CD14-positive monocyte (primary cell): Measurements from ENCODE around the gene GCKR. TPM values are rescaled to one million over a fixed set of nuclear protein-coding genes. Genes with fewer than 3 reads are reported as not detected.

ENCODE experiments used
- DNase-seq, 3 donors: peaks; one replicate each; pipeline ENCODE4 v3.0.0-alpha.2; 2011 to 2022
- H2AFZ ChIP-seq: 2 replicates; pipeline ENCODE4 v1.6.0; 2012; ENCODE audit warnings: mild to moderate bottlenecking, low read depth, low read length, inconsistent platforms; ENCODE audit not compliant: insufficient read depth, poor library complexity, severe bottlenecking
- H3K27ac ChIP-seq, 2 donors: 1 replicate in 1 of 2; 2 replicates in 1 of 2; pipeline ENCODE4 v1.5.1; 2012 to 2013; ENCODE audit warnings: low read length in 2 of 2, control low read depth in 1 of 2, inconsistent platforms in 1 of 2, low read depth in 1 of 2, mild to moderate bottlenecking in 1 of 2
- H3K27me3 ChIP-seq, 2 donors: one replicate each; pipeline versions ENCODE4 v1.6.0 to v1.6.1; 2011 to 2013; ENCODE audit warnings: low read length in 2 of 2; ENCODE audit not compliant: control insufficient read depth in 2 of 2, insufficient read depth in 2 of 2
- H3K36me3 ChIP-seq, 2 donors: replicated peaks in 1 of 2; 1 replicate in 1 of 2; 2 replicates in 1 of 2; pipeline versions ENCODE4 v1.5.1 to v1.6.1; 2012 to 2013; ENCODE audit warnings: low read length in 2 of 2, control low read depth in 1 of 2, inconsistent platforms in 1 of 2, mild to moderate bottlenecking in 1 of 2; ENCODE audit not compliant: insufficient read depth in 2 of 2, control insufficient read depth in 1 of 2
- H3K4me1 ChIP-seq, 2 donors: 1 replicate in 1 of 2; 2 replicates in 1 of 2; pipeline versions ENCODE4 v1.5.1 to v1.6.1; 2012 to 2013; ENCODE audit warnings: low read length in 2 of 2, control low read depth in 1 of 2, inconsistent platforms in 1 of 2, mild to moderate bottlenecking in 1 of 2, moderate library complexity in 1 of 2; ENCODE audit not compliant: insufficient read depth in 2 of 2, control insufficient read depth in 1 of 2
- H3K4me2 ChIP-seq: replicated peaks from 2 replicates; pipeline ENCODE3; 2012; ENCODE audit warnings: low read length, moderate library complexity, mild to moderate bottlenecking; ENCODE audit not compliant: poor library complexity, severe bottlenecking; ENCODE audit errors: extremely low read depth
- H3K4me3 ChIP-seq, 3 experiments: fragments of 200-600 bp in 1 of 3; sonication (generic) in 1 of 3; replicated peaks in 1 of 3; 1 replicate in 2 of 3; 2 replicates in 1 of 3; pipeline ENCODE4 v1.5.1; 2011 to 2013; ENCODE audit warnings: low read length in 3 of 3, mild to moderate bottlenecking in 3 of 3, control low read depth in 2 of 3, low read depth in 2 of 3, inconsistent platforms in 1 of 3, moderate library complexity in 1 of 3
- H3K79me2 ChIP-seq: 2 replicates; pipeline ENCODE4 v1.6.0; 2012; ENCODE audit warnings: mild to moderate bottlenecking, control low read depth, inconsistent platforms, low read length, moderate library complexity; ENCODE audit not compliant: insufficient read depth
- H3K9ac ChIP-seq: 2 replicates; pipeline ENCODE4 v1.6.0; 2017; ENCODE audit warnings: low read length, mild to moderate bottlenecking; ENCODE audit not compliant: insufficient read depth, poor library complexity, severe bottlenecking
- H3K9me3 ChIP-seq, 2 donors: replicated peaks in 1 of 2; 1 replicate in 1 of 2; 2 replicates in 1 of 2; pipeline versions ENCODE4 v1.5.1 to v1.6.1; 2012 to 2013; ENCODE audit warnings: low read length in 2 of 2, control low read depth in 1 of 2; ENCODE audit not compliant: control insufficient read depth in 1 of 2, insufficient read depth in 1 of 2
- H4K20me1 ChIP-seq: 2 replicates; pipeline ENCODE4 v1.6.0; 2012; ENCODE audit warnings: mild to moderate bottlenecking, low read length, control low read depth, moderate library complexity; ENCODE audit not compliant: insufficient read depth
- H3K27ac Mint-ChIP-seq, 7 donors: one replicate each; pipeline ENCODE4 v1.8.0; 2020; ENCODE audit warnings: mild to moderate bottlenecking in 7 of 7, mixed read lengths in 7 of 7, moderate library complexity in 6 of 7, inconsistent platforms in 2 of 7
- H3K27me3 Mint-ChIP-seq, 3 donors: one replicate each; pipeline ENCODE4 v1.8.0; 2021 to 2022; ENCODE audit warnings: low read depth in 3 of 3, mild to moderate bottlenecking in 3 of 3, mixed read lengths in 3 of 3, moderate library complexity in 3 of 3, inconsistent platforms in 1 of 3
- H3K36me3 Mint-ChIP-seq, 2 donors: one replicate each; pipeline ENCODE4 v1.8.0; 2020; ENCODE audit warnings: mixed read lengths in 2 of 2, inconsistent platforms in 1 of 2, mild to moderate bottlenecking in 1 of 2
- H3K4me1 Mint-ChIP-seq: one replicate; pipeline ENCODE4 v1.8.0; 2020; ENCODE audit warnings: mild to moderate bottlenecking, mixed read lengths
- H3K4me3 Mint-ChIP-seq, 2 donors: one replicate each; pipeline ENCODE4 v1.8.0; 2020; ENCODE audit warnings: mild to moderate bottlenecking in 2 of 2, mixed read lengths in 2 of 2, moderate library complexity in 1 of 2
- H3K9me3 Mint-ChIP-seq, 7 donors: one replicate each; pipeline ENCODE4 v1.8.0; 2020 to 2022; ENCODE audit warnings: mixed read lengths in 7 of 7, mild to moderate bottlenecking in 6 of 7, moderate library complexity in 6 of 7, inconsistent platforms in 2 of 7
- CTCF ChIP-seq: fragments of 200-600 bp; IDR thresholded peaks from one replicate; pipeline ENCODE4 v1.8.0; 2022; ENCODE audit warnings: antibody characterized with exemption, mild to moderate bottlenecking
- WGBS: methylation state at CpG from one replicate; pipeline ENCODE4 v1.1.5; 2013; ENCODE audit warnings: missing lambda C conversion rate; ENCODE audit not compliant: insufficient coverage; 5-methylcytosine and 5-hydroxymethylcytosine counted together
- intact Hi-C, 2 donors: fragments of 100-400 bp; cut with micrococcal nuclease; formaldehyde crosslinking; loops; one replicate each; pipeline versions ENCODE4 v1.15.0 to v1.15.1; 2023
- polyA plus RNA-seq, 3 donors: library from polyadenylated mRNA; depleted of rRNA in 1 of 3; unstranded in 2 of 3; stranded (reverse) in 1 of 3; fragments of 300-500 nt in 2 of 3; fragments of >200 nt in 1 of 3; fragmentation: Illumina TruSeq in 2 of 3; gene quantifications; 1 replicate in 2 of 3; 2 replicates in 1 of 3; pipeline ENCODE4 v1.2.3, GENCODE V29; 2012 to 2021

Gene GCKR
- polyA plus RNA-seq, 3 donors, result not detected

- Histone ChIP-seq H3K4me2 (no peak overlapping the region), H3K27ac (no peak overlapping the region), H3K9ac (no peak overlapping the region), H3K36me3 (no peaks in the 10 kb centered on the region), H2AFZ (no peak overlapping the region), H3K4me3 (no peak overlapping the region), H3K4me1 (no peaks in the 10 kb centered on the region), H3K27me3 (peaks cover 10 to 16% of the 10 kb centered on the region in 2 donors), H3K79me2 (no peaks in the 10 kb centered on the region), H4K20me1 (no peaks in the 10 kb centered on the region), H3K9me3 (peaks cover 11% of the 10 kb centered on the region in 2 donors)
- no peaks in the 10 kb centered on the region for H3K36me3 Mint-ChIP-seq
- peaks cover 4 to 17% (median 6%) of the 10 kb centered on the region in 3 donors for H3K27me3 Mint-ChIP-seq
- H3K4me1 Mint-ChIP-seq, result no peaks in the 10 kb centered on the region
- H3K9me3 Mint-ChIP-seq, result peaks cover 0 to 29% (median 9%) of the 10 kb centered on the region in 7 donors
- TF ChIP-seq CTCF, result no peak
- 50% methylated on average over 2 of the region's 3 CpGs for WGBS
- intact Hi-C loops, result no loop called here
- no peak overlapping the region for H3K27ac Mint-ChIP-seq
- H3K4me3 Mint-ChIP-seq, result no peak overlapping the region
- DNase-seq, result no peak
Observed at GRCh38 chr2:27571197-27571596, 74.6 kb downstream of the GCKR start.

GRCh38 chr2:27571681-27572080, 75.0 kb downstream of the GCKR start:
- no peaks in the 10 kb centered on the region for H3K79me2 ChIP-seq
- H3K27ac Mint-ChIP-seq, result no peak overlapping the region
- H3K4me1 ChIP-seq, result no peaks in the 10 kb centered on the region
- intact Hi-C loops, result no loop called here
- H3K36me3 ChIP-seq, result no peaks in the 10 kb centered on the region
- no peak overlapping the region for H2AFZ ChIP-seq
- H3K4me2 ChIP-seq, result no peak overlapping the region
- TF ChIP-seq CTCF, result no peak
- no CpG with 5 or more reads among the region's 1 CpG for WGBS
- peaks cover 0 to 32% (median 14%) of the 10 kb centered on the region in 7 donors for H3K9me3 Mint-ChIP-seq
- H3K27me3 Mint-ChIP-seq, result peaks cover 3 to 13% (median 4%) of the 10 kb centered on the region in 3 donors
- H3K4me3 Mint-ChIP-seq, result no peak overlapping the region
- H3K4me3 ChIP-seq, result no peak overlapping the region
- peaks cover 11% of the 10 kb centered on the region in 2 donors for H3K9me3 ChIP-seq
- peaks cover 10 to 15% of the 10 kb centered on the region in 2 donors for H3K27me3 ChIP-seq
- H3K27ac ChIP-seq, result no peak overlapping the region
- no peaks in the 10 kb centered on the region for H3K36me3 Mint-ChIP-seq
- no peak overlapping the region for H3K9ac ChIP-seq
- DNase-seq, result no peak
- no peaks in the 10 kb centered on the region for H4K20me1 ChIP-seq
- no peaks in the 10 kb centered on the region for H3K4me1 Mint-ChIP-seq
